HL-60 (cell line): ENCODE measurements around the gene DLK2.
"Not testable (repeated sequence)": the region's sequence is repeated elsewhere in the genome, so short reads cannot be mapped to it uniquely, and the experiment has no call there.

Experiments
- DNase-seq, 2 experiments: peaks; one replicate each; pipeline ENCODE4 v3.0.0-alpha.2; 2010 to 2020; ENCODE audit warnings: low read depth in 1 of 2, low spot score in 1 of 2
- H3K27ac ChIP-seq: fragments of 250-450 bp; sonication (Bioruptor Pico); replicated peaks from 2 replicates; pipeline ENCODE4 v1.5.1; 2020; ENCODE audit warnings: mild to moderate bottlenecking, moderate library complexity
- H3K27me3 ChIP-seq: fragments of 250-450 bp; sonication (Bioruptor Pico); 2 replicates; pipeline ENCODE4 v1.5.1; 2021; ENCODE audit warnings: mild to moderate bottlenecking, moderate library complexity; ENCODE audit not compliant: insufficient read depth, poor library complexity, severe bottlenecking
- H3K4me3 ChIP-seq: replicated peaks from 2 replicates; pipeline ENCODE4 v1.5.1; 2011; ENCODE audit warnings: mild to moderate bottlenecking, control low read depth, low read length; ENCODE audit not compliant: insufficient read depth
- CTCF ChIP-seq: IDR thresholded peaks from one replicate; pipeline ENCODE4 v1.5.1; 2011; ENCODE audit warnings: low read length, control low read depth, inconsistent platforms; ENCODE audit not compliant: insufficient read depth
- GABPA ChIP-seq: IDR thresholded peaks from 2 replicates; pipeline ENCODE4 v1.6.1; 2012; ENCODE audit warnings: low read depth
- POLR2AphosphoS5 ChIP-seq: IDR thresholded peaks from 2 replicates; pipeline ENCODE4 v1.6.1; 2012; ENCODE audit warnings: low read depth
- REST ChIP-seq: IDR thresholded peaks from 2 replicates; pipeline ENCODE4 v1.6.1; 2012; ENCODE audit warnings: low read depth; ENCODE audit not compliant: insufficient replicate concordance
- SPI1 ChIP-seq: IDR thresholded peaks from 2 replicates; pipeline ENCODE4 v1.6.1; 2012; ENCODE audit warnings: low read depth, mild to moderate bottlenecking, borderline replicate concordance

DLK2 gene

GRCh38 chr6:43420012-43420709, 35.2 kb downstream of the DLK2 start:
- H3K27me3 ChIP-seq: no peaks in the 10 kb centered on the region
- TF ChIP-seq SPI1: no peak
- no peak for TF ChIP-seq GABPA
- TF ChIP-seq POLR2AphosphoS5: no peak
- TF ChIP-seq REST: no peak
- no peak for TF ChIP-seq CTCF
- no peak overlapping the region for H3K27ac ChIP-seq
- no peak for DNase-seq
- H3K4me3 ChIP-seq: no peak overlapping the region

- TF ChIP-seq REST: no peak
- TF ChIP-seq CTCF: no peak
- no peak for TF ChIP-seq SPI1
- no peak for TF ChIP-seq POLR2AphosphoS5
- no peak for TF ChIP-seq GABPA
- DNase-seq: no peak
Measured at GRCh38 chr6:43416935-43417334, 38.4 kb downstream of the DLK2 start.

GRCh38 chr6:43415275-43415674, 40.1 kb downstream of the DLK2 start:
- not testable (repeated sequence) for H3K27me3 ChIP-seq, H3K4me3 ChIP-seq, H3K27ac ChIP-seq, DNase-seq

More at GRCh38 chr6:43416935-43417334, 38.4 kb downstream of the DLK2 start:
- no peak overlapping the region for H3K4me3 ChIP-seq
- no peak overlapping the region for H3K27ac ChIP-seq
- H3K27me3 ChIP-seq: no peaks in the 10 kb centered on the region

DNA sequence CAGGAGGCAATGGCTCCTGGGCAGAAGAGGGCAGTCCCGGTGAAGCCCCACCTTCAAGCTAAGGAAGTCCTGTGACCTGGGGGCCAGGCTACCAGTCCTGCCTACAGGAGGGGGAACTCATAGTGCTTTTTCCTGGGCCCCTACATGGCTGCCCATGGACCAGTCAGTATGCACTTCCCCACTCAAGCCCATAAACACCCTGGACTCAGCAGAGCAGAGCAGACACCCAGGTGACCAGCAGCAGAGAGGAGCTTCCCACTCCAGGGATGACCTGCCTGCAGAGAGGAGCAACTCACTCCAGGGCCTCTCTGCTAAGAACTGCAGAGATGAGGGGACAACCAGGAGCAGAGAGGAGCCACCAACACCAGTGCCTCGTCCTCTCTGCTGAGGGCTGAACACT, 42.3 kb downstream of the DLK2 start:
- Histone ChIP-seq H3K27me3 (no peaks in the 10 kb centered on the region), H3K27ac (no peak overlapping the region), H3K4me3 (no peak overlapping the region)
- DNase-seq: no peak
- TF ChIP-seq CTCF: no peak
- no peak for TF ChIP-seq GABPA
- no peak for TF ChIP-seq REST
- TF ChIP-seq SPI1: no peak
- TF ChIP-seq POLR2AphosphoS5: no peak
